ENCODE results near the gene SH3RF3. TPM values are rescaled to one million over a fixed set of nuclear protein-coding genes. Genes with fewer than 3 reads are reported as not detected.

Gene SH3RF3
- total RNA-seq, 1 experiment from 2014 or later: 0.98 TPM

DNA sequence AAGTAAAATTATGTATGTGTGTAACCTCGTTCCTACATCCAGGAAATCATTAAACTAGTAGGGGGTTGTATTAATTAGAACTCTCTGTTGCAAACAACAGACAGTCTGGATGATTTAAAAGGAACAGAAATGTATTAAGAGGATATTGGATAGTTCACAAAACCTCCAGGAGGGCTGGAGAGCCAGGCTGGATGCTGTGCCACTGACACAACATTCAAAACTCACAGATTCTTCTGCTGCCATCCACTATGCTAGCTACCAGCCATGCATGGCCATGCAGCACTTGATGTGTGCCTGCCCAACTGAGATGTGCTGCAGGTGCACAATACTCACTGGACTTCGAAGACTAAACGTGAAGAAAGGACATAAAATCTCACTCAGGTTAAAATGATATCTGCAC, 48.2 kb upstream of the SH3RF3 start:
- CTCF ChIA-PET: no interaction called here

DNA sequence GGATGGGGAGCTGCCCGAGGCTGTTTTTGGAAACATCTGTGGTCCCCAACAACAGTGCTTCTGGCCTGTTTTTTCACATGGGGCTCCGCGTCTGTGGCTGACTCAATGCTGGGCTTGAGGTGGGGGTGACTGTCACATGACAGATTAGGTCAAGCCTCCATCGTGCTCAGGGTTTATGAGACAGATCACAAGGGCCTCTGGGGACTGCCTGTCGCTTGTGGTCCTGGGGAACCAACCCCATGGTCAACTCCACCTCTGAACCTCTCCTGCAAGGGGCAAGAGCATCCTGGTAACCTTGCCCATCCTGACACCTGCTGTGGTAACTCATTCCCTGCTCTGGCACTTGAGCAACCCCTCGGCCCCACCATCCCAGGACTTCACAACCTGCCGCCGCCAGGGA, 47.6 kb upstream of the SH3RF3 start:
- no peaks in the 10 kb centered on the region for H3K4me1 Mint-ChIP-seq (ENCODE audit: low read depth, unreplicated experiment)

More for the DNA sequence above, 48.2 kb upstream of the SH3RF3 start:
- H3K4me1 Mint-ChIP-seq (ENCODE audit: low read depth, unreplicated experiment): no peaks in the 10 kb centered on the region
- BruUV-seq (replicated peaks): no TSS peak
- no peaks in the 10 kb centered on the region for H3K36me3 Mint-ChIP-seq (ENCODE audit: insufficient read depth, unreplicated experiment)
- no peaks in the 10 kb centered on the region for H3K9me3 Mint-ChIP-seq (ENCODE audit: unreplicated experiment)
- peak in 1 of 2 experiments; percentile 8 for DNase-seq
- POLR2A ChIA-PET: no interaction called here
- no peaks in the 10 kb centered on the region for H3K4me1 ChIP-seq
- TF ChIP-seq, protein P1, sequence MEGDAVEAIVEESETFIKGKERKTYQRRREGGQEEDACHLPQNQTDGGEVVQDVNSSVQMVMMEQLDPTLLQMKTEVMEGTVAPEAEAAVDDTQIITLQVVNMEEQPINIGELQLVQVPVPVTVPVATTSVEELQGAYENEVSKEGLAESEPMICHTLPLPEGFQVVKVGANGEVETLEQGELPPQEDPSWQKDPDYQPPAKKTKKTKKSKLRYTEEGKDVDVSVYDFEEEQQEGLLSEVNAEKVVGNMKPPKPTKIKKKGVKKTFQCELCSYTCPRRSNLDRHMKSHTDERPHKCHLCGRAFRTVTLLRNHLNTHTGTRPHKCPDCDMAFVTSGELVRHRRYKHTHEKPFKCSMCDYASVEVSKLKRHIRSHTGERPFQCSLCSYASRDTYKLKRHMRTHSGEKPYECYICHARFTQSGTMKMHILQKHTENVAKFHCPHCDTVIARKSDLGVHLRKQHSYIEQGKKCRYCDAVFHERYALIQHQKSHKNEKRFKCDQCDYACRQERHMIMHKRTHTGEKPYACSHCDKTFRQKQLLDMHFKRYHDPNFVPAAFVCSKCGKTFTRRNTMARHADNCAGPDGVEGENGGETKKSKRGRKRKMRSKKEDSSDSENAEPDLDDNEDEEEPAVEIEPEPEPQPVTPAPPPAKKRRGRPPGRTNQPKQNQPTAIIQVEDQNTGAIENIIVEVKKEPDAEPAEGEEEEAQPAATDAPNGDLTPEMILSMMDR (IDR thresholded peaks at IDR 0.05; ENCODE audit: insufficient read depth in 1 of 2, low read depth in 1 of 2, low read length in 1 of 2, severe bottlenecking in 1 of 2, unreplicated experiment in 1 of 2): no peak
- no peak overlapping the region for H3K4me3 Mint-ChIP-seq (ENCODE audit: unreplicated experiment)
- no peak overlapping the region for H3K27ac Mint-ChIP-seq (ENCODE audit: unreplicated experiment)
- H3K27me3 ChIP-seq (replicated peaks; ENCODE audit: control insufficient read depth, insufficient read depth, low read length): no peaks in the 10 kb centered on the region
- H3K27me3 Mint-ChIP-seq (ENCODE audit: insufficient read depth, unreplicated experiment): no peaks in the 10 kb centered on the region
- H3K4me3 ChIP-seq (ENCODE audit: low read depth, low read length): no peak overlapping the region
- no peaks in the 10 kb centered on the region for H3K36me3 ChIP-seq (ENCODE audit: control insufficient read depth, insufficient read depth, low read length)
- no peaks in the 10 kb centered on the region for H3K9me3 ChIP-seq
- intact Hi-C loops (cut with micrococcal nuclease; ENCODE audit: unreplicated experiment): no loop called here

DNA sequence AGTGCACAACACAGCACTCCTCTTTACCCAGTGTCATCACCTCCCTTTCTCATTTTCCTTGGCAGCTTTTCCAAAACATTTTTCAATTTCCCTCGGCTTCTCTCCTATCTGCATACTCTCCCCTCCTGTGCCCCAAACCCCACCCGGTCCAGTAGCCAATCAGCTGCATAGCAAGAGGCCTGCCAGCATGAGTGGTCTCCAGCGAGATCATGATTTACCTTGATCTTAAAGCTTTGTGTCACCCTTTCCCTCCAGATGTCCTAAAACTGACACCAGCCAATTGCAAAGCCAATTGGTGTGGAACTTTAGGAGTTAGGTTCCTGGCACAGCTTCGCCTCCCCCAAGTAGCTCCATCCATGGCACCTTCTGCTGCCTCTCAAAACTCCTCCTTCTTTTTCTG, 45.2 kb upstream of the SH3RF3 start:
- Histone ChIP-seq H3K9me3 (peaks cover 5% of the 10 kb centered on the region; the same call in 1 of the 2 replicates), H3K36me3 (ENCODE audit: control insufficient read depth, insufficient read depth, low read length) (no peaks in the 10 kb centered on the region), H3K27me3 (replicated peaks; ENCODE audit: control insufficient read depth, insufficient read depth, low read length) (no peaks in the 10 kb centered on the region), H3K4me3 (ENCODE audit: low read depth, low read length) (no peak overlapping the region), H3K4me1 (no peaks in the 10 kb centered on the region)
- Mint-ChIP-seq H3K36me3 (ENCODE audit: insufficient read depth, unreplicated experiment) (no peaks in the 10 kb centered on the region), H3K4me1 (ENCODE audit: low read depth, unreplicated experiment) (no peaks in the 10 kb centered on the region), H3K4me3 (ENCODE audit: unreplicated experiment) (no peak overlapping the region), H3K27ac (ENCODE audit: unreplicated experiment) (no peak overlapping the region), H3K9me3 (ENCODE audit: unreplicated experiment) (peaks cover 4% of the 10 kb centered on the region), H3K27me3 (ENCODE audit: insufficient read depth, unreplicated experiment) (no peaks in the 10 kb centered on the region)
- intact Hi-C loops (cut with micrococcal nuclease; ENCODE audit: unreplicated experiment): no loop called here
- no TSS peak for BruUV-seq (replicated peaks)
- peak in 1 of 2 experiments; percentile 11 for DNase-seq
- CTCF ChIA-PET: no interaction called here
- POLR2A ChIA-PET: no interaction called here
- TF ChIP-seq, protein P1 (IDR thresholded peaks at IDR 0.05; ENCODE audit: insufficient read depth in 1 of 2, low read depth in 1 of 2, low read length in 1 of 2, severe bottlenecking in 1 of 2, unreplicated experiment in 1 of 2): no peak

More for the DNA sequence above, 47.6 kb upstream of the SH3RF3 start:
- H3K9me3 Mint-ChIP-seq (ENCODE audit: unreplicated experiment): no peaks in the 10 kb centered on the region
- intact Hi-C loops (cut with micrococcal nuclease; ENCODE audit: unreplicated experiment): no loop called here
- peak in 1 of 2 experiments; percentile 17 for DNase-seq
- H3K27ac Mint-ChIP-seq (ENCODE audit: unreplicated experiment): no peak overlapping the region
- H3K36me3 Mint-ChIP-seq (ENCODE audit: insufficient read depth, unreplicated experiment): no peaks in the 10 kb centered on the region
- H3K4me3 ChIP-seq (ENCODE audit: low read depth, low read length): no peak overlapping the region
- ChIA-PET POLR2A (no interaction called here), CTCF (no interaction called here)
- H3K27me3 Mint-ChIP-seq (ENCODE audit: insufficient read depth, unreplicated experiment): no peaks in the 10 kb centered on the region
- H3K4me3 Mint-ChIP-seq (ENCODE audit: unreplicated experiment): no peak overlapping the region
- H3K36me3 ChIP-seq (ENCODE audit: control insufficient read depth, insufficient read depth, low read length): no peaks in the 10 kb centered on the region
- no TSS peak for BruUV-seq (replicated peaks)
- H3K27me3 ChIP-seq (replicated peaks; ENCODE audit: control insufficient read depth, insufficient read depth, low read length): no peaks in the 10 kb centered on the region
- no peaks in the 10 kb centered on the region for H3K9me3 ChIP-seq
- TF ChIP-seq, protein P1 (IDR thresholded peaks at IDR 0.05; ENCODE audit: insufficient read depth in 1 of 2, low read depth in 1 of 2, low read length in 1 of 2, severe bottlenecking in 1 of 2, unreplicated experiment in 1 of 2): no peak
- H3K4me1 ChIP-seq: no peaks in the 10 kb centered on the region

Measured in Caco-2 (cell line).